HG03280 (cell line): ENCODE measurements around the gene LAMB2.

Experiments used
- ATAC-seq: cut with Tn5 transposase; IDR thresholded peaks from one replicate; pipeline ENCODE4 v1.9.1; 2021; ENCODE audit warnings: mild to moderate bottlenecking, moderate library complexity; ENCODE audit not compliant: unreplicated experiment

The LAMB2 gene

DNA sequence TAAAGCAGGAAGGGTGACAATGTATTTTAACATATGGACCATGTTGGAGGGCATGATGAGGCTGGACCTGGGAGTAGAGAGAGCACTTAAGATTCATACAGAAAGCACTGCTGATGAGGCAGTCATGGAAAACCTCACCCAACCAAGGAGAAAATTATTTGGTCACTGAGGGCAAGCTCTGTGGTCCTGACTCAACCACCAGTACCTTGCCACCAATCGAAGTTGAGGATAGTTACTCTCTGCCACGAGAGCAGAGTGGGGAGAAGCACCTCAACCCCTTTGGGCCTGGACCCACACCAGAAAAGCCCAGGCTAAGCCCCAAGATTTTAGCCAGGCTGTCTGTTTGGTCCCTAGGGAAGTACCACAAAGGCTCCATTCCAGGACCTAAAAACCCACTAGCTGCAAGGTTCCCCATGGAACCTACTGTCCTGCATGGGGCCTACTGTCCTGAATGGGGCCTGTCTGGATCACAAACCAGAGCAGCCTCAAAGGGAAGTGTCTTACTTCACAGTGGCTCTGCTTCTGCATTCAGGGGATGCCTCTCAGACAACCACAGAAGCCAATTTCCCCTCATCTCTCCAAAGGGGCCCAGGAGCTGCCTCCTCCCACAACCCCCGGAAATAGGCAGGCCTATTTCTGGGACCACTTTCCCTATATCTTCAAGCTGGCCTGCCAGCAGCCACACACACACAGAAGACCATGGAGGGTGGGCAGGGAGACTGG lies 29.1 kb upstream of the LAMB2 start:
- no peak for ATAC-seq

DNA sequence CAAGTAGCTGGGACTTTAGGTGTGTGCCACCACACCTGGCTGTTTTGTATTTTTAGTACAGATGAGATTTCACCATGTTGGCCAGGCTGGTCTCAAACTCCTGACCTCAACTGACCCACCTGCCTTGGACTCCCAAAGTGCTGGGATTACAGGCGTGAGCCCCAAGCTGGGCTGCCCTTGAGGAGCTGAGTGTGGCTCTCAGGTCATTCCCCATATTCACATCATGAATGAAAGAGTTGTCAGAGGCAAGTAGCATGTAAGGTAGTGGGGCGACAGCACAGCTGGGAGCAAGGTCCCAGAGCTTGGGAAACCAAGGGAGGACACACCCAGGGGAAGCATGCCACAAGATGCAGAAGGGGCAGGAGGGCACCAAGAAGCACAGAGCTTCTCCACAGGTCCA lies 28.3 kb upstream of the LAMB2 start:
- ATAC-seq: no peak

DNA sequence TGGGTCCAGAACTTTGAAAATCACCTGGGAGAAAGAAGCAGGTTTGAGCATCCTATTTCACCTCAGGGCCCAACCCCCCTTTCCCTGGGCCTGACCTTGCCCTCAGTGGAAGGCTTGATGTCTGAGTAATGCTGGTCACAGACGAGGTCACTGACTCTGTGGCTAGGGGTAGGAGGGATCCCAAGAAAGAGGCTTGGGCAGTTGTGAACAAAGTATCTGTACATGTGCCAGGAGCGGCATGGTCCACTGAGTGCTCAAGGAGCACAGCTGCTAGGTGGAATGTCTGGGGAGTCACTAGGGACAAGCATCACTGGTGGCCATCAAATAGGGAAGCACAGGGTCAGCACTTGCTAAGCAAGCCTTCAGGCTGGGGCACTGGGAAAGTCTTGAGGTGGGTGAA lies 25.9 kb upstream of the LAMB2 start:
- no peak for ATAC-seq

DNA sequence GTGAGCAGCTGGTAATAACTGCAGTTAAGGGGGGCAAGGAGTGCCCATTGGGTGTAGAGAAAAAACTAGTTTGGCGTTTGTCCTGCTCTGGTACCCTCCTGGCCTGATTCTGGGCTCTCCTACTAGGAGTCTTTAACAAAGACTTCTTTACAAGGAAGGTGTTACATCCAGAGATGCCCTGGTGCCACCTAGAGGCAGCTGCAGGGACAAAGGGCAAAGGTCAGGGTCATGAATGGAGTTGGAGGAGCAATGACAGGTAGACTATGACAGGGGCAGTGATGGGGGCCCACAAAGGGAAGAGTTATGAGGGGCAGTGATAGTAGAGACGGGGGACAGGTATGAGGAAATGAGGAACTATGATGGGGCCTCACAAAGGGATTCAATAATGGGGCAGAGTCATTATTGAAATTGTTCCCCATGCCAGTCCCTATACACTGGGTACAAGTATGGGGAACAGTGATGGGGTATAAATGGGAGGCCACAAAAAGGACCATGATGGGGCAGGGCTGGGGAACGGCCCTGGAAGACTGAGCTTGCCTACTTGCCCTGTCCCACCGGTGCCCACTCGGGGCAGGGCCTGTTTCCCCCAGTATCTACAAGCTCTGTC lies 25.4 kb upstream of the LAMB2 start:
- ATAC-seq: no peak

DNA sequence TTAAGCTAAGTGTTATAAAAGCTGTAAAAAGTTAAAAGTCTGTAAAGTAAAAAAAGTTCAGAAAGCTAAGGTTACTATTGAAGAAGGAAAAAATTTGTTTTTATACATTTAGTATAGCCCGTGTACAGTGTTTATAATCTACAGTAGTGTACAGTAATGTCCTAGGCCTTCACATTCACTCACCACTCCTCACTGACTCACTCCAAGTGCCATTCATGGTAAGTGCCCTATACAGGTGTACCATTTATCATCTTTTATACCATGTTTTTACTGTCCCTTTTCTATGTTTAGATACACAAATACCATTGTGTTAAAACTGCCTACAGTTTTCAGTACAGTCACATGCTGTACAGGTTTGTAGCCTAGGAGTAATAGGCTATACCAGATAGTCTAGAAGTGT lies 24.4 kb upstream of the LAMB2 start:
- ATAC-seq: no peak

DNA sequence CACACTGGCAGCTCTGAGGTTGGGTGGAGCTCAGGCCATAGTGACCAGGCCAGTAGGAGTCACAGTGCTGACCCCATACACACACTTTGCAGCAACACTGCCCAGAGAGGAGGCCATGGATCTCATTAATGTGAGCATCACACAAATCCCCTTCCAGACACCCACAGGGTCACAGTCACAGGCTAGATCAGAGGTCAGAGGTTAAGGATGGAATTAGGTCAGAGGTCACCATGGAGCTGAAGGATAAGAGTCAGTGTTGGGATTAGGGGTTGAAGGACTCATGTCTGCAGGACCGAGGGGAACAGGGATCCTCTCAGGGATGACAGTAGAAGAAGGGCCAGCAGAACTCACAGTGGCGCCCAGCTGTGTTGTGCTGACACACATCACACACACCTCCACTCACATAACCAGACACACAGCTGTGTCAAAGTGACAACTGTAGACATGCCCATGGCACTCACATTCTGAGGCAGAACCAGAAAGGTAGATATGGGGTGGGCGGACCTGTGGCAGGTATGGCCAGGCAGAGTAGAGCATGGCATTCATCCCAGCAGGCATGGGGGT lies 20.6 kb upstream of the LAMB2 start:
- ATAC-seq: no peak

DNA sequence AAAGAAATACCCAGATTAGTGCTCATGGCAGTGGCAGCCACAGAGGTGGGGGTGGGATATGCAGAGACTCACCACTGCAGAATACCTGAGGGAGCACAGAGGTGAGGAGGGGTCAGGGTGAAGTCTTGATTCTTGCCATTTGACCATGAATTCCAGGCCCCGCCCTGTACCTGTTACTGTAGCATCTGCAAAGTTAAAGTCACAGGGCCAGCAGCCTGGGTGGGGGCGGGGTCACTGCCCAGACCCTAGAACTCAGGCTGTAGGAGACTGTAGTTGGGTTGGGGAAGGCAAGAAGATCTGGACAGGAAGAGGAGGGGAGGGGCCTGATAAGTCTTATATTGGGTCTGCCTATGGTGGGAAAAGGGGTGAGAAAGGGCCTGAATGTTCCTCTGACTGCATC lies 18.8 kb upstream of the LAMB2 start:
- no peak for ATAC-seq

DNA sequence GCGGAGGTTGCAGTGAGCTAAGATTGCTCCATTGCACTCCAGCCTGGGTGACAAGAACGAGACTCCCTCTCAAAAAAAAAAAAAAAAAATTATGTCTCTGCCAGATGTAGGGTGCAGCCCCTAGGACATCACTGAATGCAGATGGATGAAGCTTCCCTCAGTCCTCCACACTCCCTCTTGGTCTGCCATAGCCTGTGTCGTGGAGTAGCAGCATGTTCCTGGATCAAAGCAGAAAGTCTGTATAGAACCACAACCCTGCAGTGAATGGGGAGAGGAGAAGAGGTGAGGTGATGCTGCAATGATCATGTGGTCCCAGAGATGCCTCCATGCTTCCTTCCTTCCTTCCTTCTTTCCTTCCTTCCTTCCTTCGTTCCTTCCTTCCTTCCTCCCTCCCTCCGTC lies 15.3 kb upstream of the LAMB2 start:
- no peak for ATAC-seq

DNA sequence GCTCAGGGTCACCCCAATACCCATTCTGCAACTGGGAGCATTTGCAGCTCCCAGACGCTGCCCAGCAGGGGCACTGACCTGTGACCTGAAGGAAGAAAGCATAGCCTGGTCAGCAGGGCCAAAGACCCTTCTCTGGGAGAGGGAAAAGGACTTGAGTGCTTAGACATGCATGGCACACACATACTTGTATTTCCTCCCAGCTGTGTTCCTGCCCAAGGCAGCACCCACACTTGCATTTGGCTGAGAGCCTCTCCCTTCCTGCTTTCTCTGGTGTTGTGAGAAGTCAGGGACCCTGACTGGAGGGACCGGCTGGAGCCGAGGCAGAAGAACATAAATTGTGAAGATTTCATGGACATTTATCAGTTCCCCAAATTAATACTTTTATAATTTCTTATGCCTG lies 7.2 kb upstream of the LAMB2 start:
- ATAC-seq: no peak

DNA sequence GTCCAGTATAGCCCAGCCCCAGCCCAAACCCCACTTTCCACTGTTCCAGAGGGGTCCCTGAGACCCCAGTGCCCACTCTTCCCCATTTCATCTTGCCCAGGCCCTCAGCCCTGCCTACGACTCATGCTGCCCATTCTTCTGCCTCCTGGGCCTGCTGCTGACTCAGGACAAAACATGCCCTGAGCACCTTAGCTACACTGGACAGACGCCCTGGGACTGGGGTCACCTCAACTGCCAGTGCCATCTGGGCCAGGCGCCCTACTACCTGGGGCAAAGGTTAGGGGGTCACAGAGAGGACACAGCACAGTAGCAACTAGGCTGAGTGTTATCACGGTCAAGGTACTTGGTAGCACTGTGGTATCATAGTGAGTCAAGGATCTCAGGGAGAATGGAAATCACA lies 2.6 kb upstream of the LAMB2 start:
- ATAC-seq: no peak

DNA sequence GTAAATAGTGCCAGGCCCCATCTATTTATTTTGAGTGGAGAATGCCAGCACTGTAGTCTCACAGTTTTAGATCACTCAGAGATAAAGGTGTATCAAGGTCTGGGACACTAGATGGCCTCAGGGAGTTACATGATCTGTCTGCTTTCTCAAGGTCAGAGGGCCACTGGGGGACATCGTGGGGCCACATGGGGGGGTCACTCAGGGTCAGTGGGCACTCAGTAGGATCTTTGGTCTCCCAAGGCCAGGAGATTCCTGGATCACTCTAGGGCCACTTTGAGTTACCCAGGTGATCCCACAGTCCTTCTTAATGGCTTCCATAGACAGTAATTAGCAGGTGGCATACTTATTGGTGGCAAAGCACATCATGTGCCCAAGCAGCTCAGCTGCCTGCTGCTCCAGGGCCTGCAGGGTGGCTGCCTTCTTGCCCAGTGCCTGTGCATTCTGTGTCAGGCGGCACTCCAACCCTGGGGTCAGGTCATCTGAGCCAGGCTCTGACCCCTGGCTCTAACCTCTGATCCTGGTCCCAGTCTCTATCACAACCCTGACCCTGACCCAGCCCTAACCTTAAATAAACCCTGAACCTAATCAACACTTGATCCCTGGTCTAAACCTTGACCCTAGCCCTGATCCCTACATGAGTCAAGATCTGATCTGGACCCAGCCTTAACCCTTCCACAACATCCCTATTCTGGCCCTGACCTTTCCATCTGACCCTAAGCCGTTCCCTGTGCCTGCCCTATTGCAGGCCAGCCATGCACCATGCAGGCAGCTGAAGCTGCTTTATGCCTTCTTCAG lies 1.8 kb upstream of the LAMB2 start:
- no peak for ATAC-seq

DNA sequence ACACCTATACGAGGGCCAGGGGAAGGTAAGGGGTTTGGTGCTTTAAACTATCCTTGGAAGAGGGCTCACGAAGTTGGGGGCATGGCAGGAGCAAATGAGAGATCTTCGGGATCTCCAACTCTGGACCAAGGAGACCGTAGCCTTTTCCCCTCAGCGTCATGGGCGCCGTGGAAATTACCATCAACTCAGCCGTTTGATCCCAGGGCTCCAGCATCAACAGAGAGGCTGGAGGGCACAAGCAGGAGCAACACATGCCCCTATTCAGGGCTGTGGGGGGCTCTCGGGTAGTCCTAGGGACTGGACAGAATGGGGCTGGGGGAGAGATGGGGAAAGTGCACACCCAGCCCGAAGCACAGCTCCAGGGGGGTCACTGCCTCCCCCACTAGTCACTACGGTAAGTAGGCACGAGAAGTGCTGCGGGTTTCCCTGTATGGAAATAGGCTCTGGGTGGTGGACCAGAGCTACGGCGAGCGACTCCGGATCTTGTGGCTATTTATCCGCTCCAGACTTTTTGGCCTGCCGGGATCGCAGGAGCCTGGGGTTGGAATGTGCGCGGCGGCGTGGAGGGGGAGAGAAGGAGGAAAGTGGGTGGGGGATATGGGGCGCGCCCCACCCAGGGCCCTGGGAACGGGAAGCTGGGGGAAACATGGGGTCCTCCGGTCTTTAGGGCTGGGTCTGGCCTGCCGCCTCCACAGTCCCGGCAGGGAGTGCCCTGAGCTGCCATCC lies 539 bp upstream of the LAMB2 start:
- ATAC-seq: no peak

DNA sequence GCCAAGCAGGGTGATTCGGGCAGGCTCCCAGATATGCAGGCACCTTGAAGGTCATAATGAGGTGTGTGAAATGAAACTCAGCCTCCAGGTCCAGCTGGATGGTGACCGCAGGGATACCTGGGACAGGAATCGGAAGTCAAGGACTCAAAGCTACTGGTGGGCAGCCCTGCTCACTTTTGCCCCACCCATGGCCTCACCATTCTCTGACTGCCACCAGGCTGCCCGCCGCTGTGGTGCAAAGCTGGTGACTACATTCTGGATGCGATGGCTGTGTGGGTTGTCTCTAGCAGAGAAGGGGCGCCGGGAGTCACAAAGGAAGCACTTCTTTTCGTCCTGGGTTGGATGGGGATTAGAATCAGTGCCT lies 795 bp downstream of the LAMB2 start:
- no peak for ATAC-seq

DNA sequence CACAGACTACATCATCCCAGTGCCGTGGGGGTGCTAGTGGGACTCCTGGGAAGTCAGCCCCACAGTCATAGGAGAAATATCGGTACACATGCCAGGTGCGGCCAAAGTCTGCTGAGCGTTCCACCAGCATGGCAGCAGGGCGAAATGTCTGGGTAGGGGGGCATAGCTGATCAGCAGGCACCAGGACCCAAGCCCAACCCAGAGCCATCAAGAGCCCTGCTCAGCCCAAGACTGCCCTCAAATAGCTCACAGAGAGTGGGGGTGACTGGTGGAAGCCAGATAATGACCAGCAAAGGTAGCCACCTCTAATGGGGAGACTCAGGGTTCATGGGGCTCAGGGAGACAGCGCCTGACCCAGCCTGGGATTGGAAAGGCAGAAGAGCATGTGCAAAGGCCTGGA lies 1.3 kb downstream of the LAMB2 start:
- ATAC-seq: no peak

DNA sequence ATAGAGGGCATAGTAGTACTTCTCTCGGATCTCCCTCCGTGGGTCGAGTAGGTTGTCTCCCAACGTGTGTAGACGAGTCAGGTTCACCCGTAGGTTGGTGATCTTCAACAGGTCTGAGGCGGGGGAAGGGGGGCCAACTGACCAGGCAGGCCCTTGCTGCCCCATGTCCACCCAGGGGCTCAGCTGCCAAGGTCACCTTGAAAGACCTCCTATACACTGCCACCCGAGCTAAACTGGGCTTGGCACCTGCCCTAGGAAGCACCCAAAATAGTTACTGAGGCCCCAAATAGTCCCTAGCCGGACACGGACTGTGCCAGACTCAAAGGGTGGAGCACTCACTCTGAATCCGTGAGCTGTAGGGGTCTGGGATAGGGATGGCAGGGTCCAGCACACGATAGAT lies 1.8 kb downstream of the LAMB2 start:
- ATAC-seq: no peak

DNA sequence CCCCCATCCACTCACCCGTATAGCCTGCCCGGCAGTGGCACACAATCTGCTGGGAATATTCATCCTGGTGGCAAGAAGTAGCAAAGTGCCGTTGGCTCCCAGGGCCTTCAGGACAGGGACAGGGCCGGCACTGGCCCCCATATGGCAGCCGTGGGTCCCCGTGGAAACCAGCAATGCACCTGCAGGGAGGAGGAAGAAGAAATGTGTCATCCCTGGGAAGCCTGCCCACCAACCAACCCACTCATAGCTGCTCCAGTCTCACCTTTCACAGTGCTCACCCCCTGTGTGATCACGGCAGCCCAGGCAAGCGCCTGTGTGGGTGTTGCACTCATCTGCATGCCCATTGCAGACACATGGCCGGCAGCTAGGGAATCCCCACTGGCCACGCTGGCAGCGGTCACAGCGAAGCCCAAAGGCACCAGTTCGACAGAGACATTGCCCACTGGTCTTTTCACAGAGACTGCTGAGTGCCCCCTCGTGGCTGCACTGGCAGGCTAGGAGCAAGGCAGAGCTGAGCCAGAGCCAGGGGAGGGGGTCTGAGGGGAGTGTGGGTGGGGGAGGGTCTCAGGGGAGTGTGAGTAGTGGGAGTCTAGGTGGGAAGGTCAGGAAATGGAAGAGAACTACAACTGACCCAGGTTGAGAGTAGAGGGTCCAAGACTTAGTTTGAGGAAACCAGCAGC lies 7.7 kb downstream of the LAMB2 start:
- no peak for ATAC-seq

DNA sequence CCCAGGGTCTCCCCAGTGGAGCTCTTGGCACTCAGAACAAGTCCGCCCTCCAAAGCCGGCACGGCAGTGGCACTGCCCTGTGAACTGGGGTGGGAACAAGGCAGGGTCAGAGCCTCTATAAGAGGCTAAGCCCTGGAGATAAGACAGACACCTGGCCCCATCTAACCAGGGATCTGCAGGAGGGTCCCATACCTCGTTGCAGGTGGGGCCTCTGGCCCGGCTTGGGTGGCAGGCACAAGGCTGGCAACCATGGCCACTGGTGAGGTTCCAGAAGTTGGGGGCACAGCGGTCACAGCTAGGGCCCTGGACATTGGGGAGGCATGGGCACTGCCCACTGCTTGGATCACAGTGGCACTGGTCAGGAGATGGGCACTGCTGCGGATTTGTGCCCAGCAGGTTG lies 8.6 kb downstream of the LAMB2 start:
- ATAC-seq: no peak

DNA sequence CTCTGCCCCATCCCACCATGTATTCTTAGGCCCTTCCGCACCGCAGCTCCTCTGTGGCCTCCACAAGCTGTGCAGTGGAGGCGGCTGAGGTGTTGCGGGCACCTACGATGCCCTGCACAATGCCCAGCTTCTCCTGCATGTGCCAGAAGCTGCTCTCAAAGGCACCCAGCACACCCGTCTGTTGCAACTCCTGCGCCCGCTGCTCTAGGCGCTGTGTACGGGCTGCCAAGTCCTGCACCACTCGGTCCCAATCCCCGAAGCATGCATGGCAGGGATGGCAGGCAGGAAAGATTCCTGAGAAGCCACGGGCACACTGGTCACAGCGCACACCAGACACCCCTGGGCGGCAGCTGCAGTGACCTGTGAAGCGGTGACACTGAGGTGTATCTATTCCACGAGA lies 9.2 kb downstream of the LAMB2 start:
- no peak for ATAC-seq

DNA sequence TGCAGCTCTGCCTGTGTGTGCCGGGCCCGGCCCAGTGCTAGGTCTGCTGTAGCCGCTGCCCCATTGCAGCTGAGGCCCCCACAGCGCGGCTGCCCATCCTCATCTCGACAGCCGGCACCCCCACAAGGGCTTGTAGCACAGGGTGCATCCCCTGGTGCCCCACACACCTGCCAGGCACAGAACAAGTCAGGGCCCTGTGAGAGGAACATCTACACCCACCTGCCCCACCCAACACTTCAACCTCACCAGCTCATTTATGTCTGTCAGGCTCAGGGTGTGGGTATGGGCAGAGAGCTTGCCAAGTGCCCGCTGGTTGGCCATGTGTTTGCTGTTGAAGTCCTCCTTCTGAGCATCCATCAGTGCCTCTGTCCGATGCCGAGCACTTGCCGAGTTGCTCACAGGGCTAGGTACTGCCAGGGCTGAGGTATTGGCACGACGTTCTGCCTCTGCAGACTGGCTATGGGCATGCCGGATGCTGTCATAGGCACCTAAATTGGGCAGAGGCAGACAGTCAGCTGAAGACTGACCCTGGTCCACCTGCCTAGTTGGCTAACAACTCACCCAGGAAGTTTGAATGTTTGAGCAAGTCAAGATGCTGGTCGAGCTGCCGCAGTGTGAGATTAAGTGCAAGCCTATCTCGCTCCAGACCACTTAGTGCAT lies 9.8 kb downstream of the LAMB2 start:
- ATAC-seq: no peak

DNA sequence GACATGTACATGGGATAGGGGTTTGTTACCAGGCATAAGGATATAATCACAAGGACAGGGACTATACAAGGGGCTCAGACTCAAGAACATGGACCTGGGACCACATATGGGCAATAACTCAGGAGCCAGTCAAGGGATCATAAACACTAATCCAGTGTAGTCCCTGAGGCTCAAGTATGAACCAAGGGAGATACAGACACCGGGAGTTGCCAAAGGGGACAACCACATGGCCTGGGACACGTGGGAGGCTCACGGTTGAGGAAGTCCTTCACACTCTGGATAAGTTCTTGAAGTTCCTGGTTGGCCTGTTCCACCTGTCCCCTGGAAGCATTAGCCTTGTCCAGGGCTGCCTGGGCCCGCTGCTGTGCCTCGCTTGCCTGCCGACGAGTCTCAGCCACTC lies 10.4 kb downstream of the LAMB2 start:
- ATAC-seq: no peak
